ENCODE measurements around the gene FBXW8. TPM values are rescaled to one million over a fixed set of nuclear protein-coding genes. Genes with fewer than 3 reads are reported as not detected.

Gene FBXW8
- total and polyA plus RNA-seq, 2 donors (not counting 3 experiments of a cell fraction or from before 2014, with no cell fraction given) = 15.4 TPM

GRCh38 chr12:117039891-117040309 is 129.2 kb downstream of the FBXW8 start:
- no peak for FAIRE-seq
- Histone ChIP-seq H3K9ac (replicated peaks; ENCODE audit: extremely low read depth, insufficient read depth, low read length) (no peak overlapping the region), H3K4me1 (ENCODE audit: control insufficient read depth, extremely low read depth, insufficient read depth, low read length) (no peaks in the 10 kb centered on the region), H3K9me3 (replicated peaks; ENCODE audit: control insufficient read depth, insufficient read depth, low read length) (no peaks in the 10 kb centered on the region), H2AFZ (ENCODE audit: low read depth, low read length) (no peak overlapping the region), H3K27me3 (ENCODE audit: control insufficient read depth in 2 of 2, insufficient read depth in 2 of 2, low read length in 2 of 2) (peaks cover 0 to under 1% of the 10 kb centered on the region in 2 experiments), H3K4me2 (ENCODE audit: insufficient read depth, low read length) (no peak overlapping the region), H3K36me3 (ENCODE audit: control insufficient read depth in 2 of 2, extremely low read depth in 1 of 2, insufficient read depth in 2 of 2, low read length in 2 of 2) (no peaks in the 10 kb centered on the region), H4K20me1 (replicated peaks; ENCODE audit: control insufficient read depth, extremely low read depth, insufficient read depth, low read length) (no peaks in the 10 kb centered on the region), H3K27ac (ENCODE audit: insufficient read depth, low read depth, low read length) (no peak overlapping the region), H3K9me1 (replicated peaks; ENCODE audit: control insufficient read depth, extremely low read depth, insufficient read depth, low read length) (no peaks in the 10 kb centered on the region), H3K79me2 (ENCODE audit: control insufficient read depth, insufficient read depth, low read length) (no peaks in the 10 kb centered on the region), H3K4me3 (replicated peaks in 1 of 3; ENCODE audit: insufficient read depth in 1 of 3, low read depth in 1 of 3, low read length in 3 of 3) (no peak overlapping the region)
- BruUV-seq (replicated peaks) = no TSS peak
- DNase-seq (ENCODE audit: low read depth, low spot score) = no peak
- POLR2A ChIA-PET = no interaction called here
- CTCF ChIA-PET = no interaction called here
- intact Hi-C loops (cut with micrococcal nuclease) = no loop called here
- dilution Hi-C loops (cut with MboI; ENCODE audit: extremely low pct_ligation_motif_present, low sequenced_read_pairs) = no loop called here
- TF ChIP-seq POLR2AphosphoS5 (IDR thresholded peaks at IDR 0.05; ENCODE audit: insufficient read depth, low read depth, low read length) (no peak), EZH2 (IDR thresholded peaks at IDR 0.05; ENCODE audit: borderline replicate concordance, low read depth, low read length, severe bottlenecking) (no peak), CTCF (IDR thresholded peaks at IDR 0.05; ENCODE audit: extremely low read depth in 1 of 2, insufficient read depth in 1 of 2, low read depth in 1 of 2, low read length in 2 of 2) (no peak), MAX (IDR thresholded peaks at IDR 0.05; ENCODE audit: insufficient read depth, insufficient read length) (no peak), GATA2 (IDR thresholded peaks at IDR 0.05; ENCODE audit: insufficient read depth, insufficient read length, low read depth, low read length) (no peak), JUN (IDR thresholded peaks at IDR 0.05; ENCODE audit: borderline replicate concordance, insufficient read depth, insufficient read length, low read depth) (no peak), MYC (IDR thresholded peaks at IDR 0.05; ENCODE audit: low read depth, low read length) (no peak), POLR2A (IDR thresholded peaks at IDR 0.05; ENCODE audit: low read depth, low read length) (no peak), FOS (IDR thresholded peaks at IDR 0.05; ENCODE audit: borderline replicate concordance, insufficient read depth, low read length) (no peak)

Data from endothelial cell of umbilical vein (primary cell).